RPMI8226 (cell line): Measurements from ENCODE around the gene DSG1.
"Not testable (repeated sequence)": the region's sequence is repeated elsewhere in the genome, so short reads cannot be mapped to it uniquely, and the experiment has no call there.

ENCODE experiments used
- DNase-seq: peaks from one replicate; pipeline ENCODE4 v3.0.0-alpha.2; 2015

DSG1 gene

DNA sequence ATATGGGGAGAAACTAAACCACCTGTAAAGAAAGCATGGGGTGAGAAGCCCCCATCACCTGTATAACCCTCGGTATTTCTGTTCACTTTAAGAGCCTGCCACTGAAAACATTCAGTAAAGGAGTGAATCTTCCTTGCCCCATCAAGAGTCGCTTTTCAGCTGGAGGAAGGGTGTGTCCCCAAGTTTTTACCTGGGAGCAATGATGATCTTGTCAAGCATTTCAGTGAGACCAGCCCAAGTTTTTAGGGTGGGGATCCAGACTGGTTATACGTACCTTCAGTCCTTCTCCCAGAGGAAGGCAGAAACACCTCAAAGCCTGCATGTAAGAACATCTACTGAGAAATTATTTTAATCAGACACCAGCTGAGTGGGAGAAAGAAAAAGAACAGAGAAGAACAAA is at the start of gene DSG1:
Gene DSG1, plus strand, starts transcription at position 301 of the 400 bp plus-strand sequence. CDS start 141 bp downstream, outside the sequence.
- DNase-seq = no peak

GRCh38 chr18:31268985-31269406 is 49.0 kb upstream of the DSG1 start:
- peak; percentile 48 for DNase-seq

DNA sequence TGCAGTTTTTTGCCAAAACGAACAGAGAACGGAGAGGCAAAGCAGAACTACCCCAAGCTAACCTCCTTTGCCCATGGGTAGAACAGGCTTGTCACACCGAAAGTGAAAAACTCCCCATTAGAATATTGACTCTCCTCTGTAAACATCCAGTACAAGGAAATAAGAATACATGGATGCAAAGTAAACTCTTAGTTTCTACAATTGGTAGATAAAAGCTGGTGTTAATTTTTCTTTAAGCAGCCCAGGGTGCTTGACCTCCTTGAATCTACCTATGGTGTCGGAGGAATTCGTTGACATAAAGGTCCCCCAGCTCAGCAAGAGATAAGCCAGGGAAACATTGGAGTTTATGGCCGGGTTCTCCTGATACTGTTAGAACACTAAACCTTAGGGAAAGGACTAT is 48.4 kb upstream of the DSG1 start:
- no peak for DNase-seq

DNA sequence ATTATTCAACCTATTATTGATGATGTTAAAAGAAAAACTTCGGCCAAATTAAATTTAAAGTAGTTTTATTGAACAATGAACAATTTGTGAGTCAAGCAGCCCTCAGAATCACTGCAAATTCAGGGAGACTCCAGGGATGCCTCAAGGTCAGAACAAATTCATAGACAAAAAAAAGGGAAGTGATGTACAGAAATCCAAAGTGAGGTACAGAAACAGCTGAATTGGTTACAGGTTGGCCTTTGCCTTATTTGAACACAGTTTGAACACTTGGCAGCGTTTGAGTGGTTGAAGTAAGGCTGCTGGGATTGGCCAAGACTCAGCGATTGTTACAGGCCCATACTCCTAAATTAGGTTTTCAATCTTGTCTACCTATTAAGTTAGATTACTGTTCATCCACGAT is 47.4 kb upstream of the DSG1 start:
- DNase-seq = no peak

DNA sequence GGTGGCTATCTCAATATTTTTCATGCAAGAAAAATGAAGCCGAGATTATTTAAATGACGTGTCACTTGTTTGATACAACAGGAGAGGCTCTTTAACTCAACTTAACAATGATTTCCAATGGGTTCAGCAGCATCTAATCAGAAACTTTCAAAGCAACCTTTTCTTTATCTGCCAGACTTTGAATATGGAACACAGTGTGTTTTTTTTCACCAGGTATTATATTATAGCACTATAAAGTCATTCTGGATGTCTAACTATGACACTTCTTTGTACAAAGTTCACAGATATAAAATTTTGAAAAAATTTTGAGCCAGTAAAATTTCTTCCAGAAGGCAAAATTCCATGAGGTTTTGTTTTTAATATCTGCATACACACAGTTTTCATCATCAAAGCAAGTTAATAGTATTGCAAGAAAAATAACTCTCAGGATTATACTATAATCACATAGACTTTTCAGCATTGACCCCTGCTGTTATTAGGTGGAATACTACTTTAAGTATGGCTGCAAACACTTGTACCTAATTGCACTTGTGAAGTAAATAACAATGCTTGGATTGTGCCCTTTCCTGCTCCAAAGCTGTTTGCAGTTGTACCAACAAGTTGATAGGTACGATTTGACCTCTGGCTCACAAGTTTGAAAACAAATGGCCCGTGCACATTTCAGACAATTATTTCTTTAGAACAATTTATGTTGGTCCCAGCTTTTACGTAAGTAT is 44.0 kb upstream of the DSG1 start:
- no peak for DNase-seq

- DNase-seq = no peak
Measured at GRCh38 chr18:31274931-31275330, 43.0 kb upstream of the DSG1 start.

GRCh38 chr18:31275722-31276463 is 42.1 kb upstream of the DSG1 start:
- peak; percentile 20 for DNase-seq

- no peak for DNase-seq
Measured at GRCh38 chr18:31278609-31279071, 39.3 kb upstream of the DSG1 start.

GRCh38 chr18:31280502-31280901 is 37.5 kb upstream of the DSG1 start:
- no peak for DNase-seq

GRCh38 chr18:31281437-31281836 is 36.5 kb upstream of the DSG1 start:
- no peak for DNase-seq

GRCh38 chr18:31289446-31289845 is 28.5 kb upstream of the DSG1 start:
- not testable (repeated sequence) for DNase-seq

- no peak for DNase-seq
Measured at GRCh38 chr18:31291688-31292087, 26.3 kb upstream of the DSG1 start.

- DNase-seq = no peak
Measured at GRCh38 chr18:31294199-31294747, 23.7 kb upstream of the DSG1 start.

GRCh38 chr18:31297248-31297647 is 20.7 kb upstream of the DSG1 start:
- DNase-seq = no peak

- DNase-seq = no peak
Measured at GRCh38 chr18:31301201-31301655, 16.7 kb upstream of the DSG1 start.

- no peak for DNase-seq
Measured at GRCh38 chr18:31302991-31303390, 15.0 kb upstream of the DSG1 start.

DNA sequence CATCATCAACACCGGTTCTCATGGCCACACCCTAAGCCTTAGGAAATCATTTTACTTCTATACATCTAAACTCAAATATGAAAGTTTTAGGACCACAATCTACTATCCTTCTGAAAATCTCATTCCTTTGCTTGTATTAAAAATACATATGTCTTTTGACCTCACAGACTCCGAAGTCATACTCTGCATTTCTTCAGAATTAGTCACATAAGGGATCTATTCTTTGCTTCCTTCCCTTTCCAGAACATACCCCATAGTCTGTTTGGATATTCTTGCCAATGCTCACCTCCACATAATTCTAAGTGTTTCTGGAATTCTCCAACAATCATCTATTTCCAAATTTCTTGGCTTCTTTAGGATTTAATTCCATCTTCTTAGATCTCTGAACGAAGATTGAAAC is 14.2 kb upstream of the DSG1 start:
- no peak for DNase-seq

- DNase-seq = no peak
Measured at GRCh38 chr18:31309115-31309514, 8.8 kb upstream of the DSG1 start.

GRCh38 chr18:31316974-31317373 is 986 bp upstream of the DSG1 start:
- no peak for DNase-seq

GRCh38 chr18:31321719-31322118 is 3.8 kb downstream of the DSG1 start:
- DNase-seq = no peak

DNA sequence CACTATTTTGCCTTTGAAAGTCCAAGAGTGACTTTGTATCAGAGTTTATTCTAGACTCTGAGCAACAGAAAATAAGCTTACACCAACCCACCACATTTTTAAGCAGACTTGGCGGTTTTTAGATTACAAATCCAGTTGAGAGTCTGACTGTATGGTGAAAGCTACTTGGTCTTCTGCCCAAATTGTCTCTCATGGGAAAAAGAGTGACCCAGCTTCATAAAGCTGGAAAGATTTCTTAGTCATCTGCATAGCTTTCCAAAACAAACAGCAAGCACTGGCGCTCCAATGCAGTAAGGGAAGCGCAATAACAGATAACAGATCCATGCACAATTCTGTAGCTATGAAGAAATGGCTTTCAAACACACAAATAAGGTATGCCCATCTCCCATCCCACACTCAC is 7.1 kb downstream of the DSG1 start:
- DNase-seq = no peak

GRCh38 chr18:31329787-31330438 is 12.0 kb downstream of the DSG1 start:
- no peak for DNase-seq

GRCh38 chr18:31343454-31343853 is 25.5 kb downstream of the DSG1 start:
- no peak for DNase-seq
